Glomerular visceral epithelial cell (primary cell): ENCODE data around the gene VWA3A.
"Not testable (repeated sequence)": the region's sequence is repeated elsewhere in the genome, so short reads cannot be mapped to it uniquely, and the experiment has no call there.

Source experiments
- DNase-seq: peaks from one replicate; pipeline ENCODE4 v3.0.0-alpha.2; 2016; ENCODE audit errors: extremely low spot score

The VWA3A gene

GRCh38 chr16:22089910-22090309 is 2.4 kb upstream of the VWA3A start:
- DNase-seq, result no peak

DNA sequence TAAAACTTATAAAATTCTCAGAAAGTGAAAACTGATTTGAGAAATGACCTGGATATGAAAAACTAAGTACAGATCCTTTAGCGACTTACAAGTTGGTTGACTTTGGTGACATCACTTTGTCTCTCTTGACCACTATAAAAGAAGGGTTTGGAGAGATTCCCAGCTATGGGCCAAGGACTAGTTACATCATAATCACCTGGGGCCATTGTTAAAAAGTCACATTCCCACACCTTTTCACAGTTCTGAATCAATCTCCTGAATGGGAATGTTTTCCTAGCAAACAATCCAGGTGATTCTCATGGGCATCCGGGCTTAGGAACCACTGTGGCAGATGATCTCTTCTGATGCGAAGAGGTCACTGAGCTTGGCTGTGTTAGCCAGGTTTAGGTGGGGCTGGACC is 620 bp upstream of the VWA3A start:
- DNase-seq, result no peak

DNA sequence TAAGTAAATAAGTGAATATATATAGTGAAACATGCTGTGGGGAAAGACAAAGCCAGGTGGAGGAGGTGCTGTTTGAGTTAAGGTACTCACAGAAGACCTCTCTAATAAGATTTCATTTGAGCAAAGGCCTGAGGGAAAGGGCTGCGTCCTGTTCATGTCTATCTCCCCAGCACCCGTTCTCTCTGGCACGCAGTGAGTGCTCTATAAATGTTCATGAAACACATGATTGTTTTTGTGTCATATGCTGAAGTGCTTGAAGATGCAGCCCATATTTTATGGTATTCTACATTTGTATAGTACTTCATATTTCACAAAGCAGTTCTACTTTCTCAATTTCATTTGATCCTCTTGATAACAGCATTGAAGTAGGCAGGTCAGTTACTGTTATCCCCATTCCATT is 990 bp downstream of the VWA3A start:
- no peak for DNase-seq

DNA sequence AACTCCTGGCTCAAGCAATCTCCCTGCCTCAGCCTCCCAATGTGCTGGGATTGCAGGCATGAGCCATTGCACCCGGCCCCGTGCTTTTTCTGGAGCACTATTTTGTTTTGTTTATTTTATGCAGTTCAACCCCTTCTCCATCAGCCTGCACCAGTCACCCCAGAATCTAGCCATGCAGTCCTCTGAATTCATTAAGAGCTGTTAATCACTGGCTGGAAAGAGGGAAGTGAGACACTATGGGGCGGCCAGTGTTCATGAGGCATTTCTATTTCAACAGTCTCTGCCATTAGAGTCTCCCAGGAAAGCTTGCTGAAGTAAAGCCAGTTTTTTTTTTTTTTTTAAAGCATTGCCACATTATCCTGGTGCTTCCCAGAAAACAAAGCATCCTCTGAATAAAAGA is 1.7 kb downstream of the VWA3A start:
- no peak for DNase-seq

DNA sequence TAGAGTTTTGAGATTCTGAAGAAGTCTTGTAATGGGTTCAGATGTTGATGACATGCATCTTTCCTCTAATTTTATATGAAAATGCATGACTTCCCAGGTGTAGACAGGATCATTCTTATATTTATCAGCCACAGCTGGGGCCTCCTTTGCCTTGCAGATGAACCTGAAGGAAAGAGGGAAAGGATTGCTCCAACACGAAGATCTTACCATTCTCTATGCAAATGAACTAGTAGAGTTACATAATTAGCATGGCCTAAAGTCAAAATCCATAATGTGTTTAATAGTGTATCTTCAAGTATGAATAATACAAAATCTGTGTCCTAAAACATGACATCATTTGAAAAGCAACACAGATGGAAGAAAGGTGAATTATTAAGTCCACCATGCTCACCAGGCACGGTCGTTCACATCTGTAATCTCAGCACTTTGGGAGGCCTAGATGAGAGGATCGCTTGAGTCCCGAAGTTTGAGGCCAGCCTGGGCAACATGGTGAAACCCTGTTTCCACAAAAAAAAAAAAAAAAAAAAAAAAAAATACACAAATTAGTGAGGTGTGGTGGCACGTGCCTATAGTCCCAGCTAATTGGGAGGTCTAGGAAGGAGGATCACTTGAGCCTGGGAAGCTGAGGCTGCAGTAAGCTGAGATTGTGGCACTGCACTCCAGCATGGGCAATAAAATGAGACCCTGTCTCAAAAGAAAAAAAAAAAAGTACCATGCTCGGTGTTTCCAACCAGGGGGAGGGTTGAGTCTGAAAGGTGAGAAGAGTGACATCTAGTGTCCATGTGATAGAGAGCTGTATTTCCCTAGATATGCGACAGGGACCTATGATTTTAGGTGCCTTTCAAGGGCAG is 6.3 kb downstream of the VWA3A start:
- peak; percentile 40 for DNase-seq

GRCh38 chr16:22099256-22099975 is 7.1 kb downstream of the VWA3A start:
- DNase-seq, result no peak

DNA sequence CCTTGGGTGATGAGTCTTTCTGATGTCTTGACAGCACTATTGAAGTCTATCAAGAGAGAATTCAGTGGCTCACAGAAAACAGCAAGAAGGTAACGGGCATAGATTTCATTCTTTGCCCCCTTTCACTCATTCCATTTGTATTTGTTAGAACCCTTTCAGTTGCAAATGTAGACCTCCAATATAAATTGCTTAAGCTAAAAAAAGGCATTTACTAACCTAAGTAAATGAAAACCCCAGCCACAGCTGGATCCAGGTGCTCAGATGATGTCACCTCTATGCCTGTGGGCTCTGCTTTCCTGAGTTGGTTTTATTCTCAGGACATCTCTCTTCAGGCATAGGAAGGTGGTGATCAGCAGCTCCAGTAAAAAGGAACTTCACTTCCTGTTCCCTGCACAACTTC is 11.1 kb downstream of the VWA3A start:
- DNase-seq, result no peak

DNA sequence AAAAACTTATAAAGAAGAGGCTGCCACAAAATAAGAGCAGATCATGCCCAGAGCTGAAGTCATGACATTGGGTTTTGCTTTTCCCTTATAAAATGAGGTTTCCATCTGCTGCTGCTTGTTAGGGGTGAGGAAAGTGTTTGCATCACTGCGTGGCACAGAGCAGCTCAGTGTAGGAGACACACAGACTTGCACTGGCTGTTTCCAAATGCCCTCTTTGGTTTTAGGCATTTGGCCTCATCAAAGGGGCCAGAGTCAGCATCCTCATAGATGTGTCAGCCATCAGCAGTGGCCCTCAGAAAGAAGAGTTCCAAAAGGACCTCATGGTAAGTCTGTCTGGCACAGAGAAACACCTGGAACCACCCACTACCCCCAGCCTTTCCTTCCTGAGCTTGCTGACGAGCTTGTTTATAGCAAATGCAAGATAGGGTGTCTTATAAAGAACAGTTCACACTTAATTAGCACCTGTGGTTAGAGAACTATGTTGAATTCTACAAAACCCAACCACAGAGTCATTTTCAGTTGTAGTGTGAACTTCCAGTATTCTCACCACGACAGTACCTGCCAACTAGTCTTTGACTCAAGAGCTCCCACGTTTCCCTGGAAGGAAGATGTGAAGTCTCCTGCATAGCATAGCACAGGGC is 17.0 kb downstream of the VWA3A start:
- no peak for DNase-seq

DNA sequence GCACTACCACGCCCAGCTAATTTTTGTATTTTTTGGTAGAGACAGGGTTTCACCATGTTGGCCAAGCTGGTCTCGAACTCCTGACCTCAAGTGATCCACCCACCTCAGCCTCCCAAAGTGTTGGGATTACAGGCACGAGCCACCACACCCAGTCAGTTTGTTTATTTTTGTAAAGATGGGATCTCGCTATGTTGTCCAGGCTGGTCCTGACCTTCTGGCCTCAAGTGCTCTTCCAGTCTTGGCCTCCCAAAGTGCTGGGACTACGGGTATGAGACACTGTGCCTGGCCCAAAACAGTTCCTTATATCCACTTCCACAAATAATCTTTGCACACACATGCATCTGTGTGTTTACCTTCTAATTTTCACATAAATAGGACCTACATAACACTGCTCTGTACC is 19.3 kb downstream of the VWA3A start:
- DNase-seq, result not testable (repeated sequence)

GRCh38 chr16:22116095-22116700 is 23.9 kb downstream of the VWA3A start:
- no peak for DNase-seq

- DNase-seq, result no peak
Observed at GRCh38 chr16:22117609-22118008, 25.3 kb downstream of the VWA3A start.

DNA sequence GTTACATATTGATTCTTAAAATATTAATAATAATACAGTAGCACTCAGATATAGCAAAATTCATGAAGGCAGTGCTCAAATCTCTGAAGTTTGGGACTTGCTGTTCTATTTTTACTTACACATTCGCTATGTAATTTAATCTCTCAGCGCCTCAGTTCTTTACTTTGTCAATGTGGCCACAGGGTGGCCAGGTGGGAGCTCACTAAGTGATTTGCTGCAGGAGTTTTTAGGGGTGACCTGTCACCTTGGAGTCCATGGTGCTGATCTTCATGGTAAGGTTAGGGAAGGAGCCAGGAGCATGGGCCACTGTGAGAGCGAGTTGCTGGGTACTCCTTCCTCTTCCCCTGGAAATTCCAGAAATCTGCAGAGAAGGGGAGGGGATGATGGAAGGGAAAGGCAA is 28.1 kb downstream of the VWA3A start:
- DNase-seq, result no peak

DNA sequence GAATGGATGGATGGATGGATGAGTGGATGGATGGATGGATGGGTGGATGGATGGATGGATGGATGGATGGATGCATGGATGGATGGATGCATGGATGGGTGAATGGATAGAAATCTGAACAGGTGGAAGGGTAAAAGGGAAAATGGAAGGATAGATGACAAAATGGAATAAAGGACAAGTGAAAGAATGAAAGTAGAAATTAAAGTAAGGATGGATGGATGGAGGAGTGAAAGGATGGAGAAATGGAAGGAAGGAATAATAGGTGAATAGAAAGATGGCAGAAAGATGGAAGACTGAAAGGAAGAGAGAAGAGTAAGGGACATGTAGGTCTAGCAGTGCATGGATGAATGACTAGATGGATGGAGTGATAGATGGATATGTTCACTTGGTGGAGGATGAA is 29.9 kb downstream of the VWA3A start:
- DNase-seq, result no peak

DNA sequence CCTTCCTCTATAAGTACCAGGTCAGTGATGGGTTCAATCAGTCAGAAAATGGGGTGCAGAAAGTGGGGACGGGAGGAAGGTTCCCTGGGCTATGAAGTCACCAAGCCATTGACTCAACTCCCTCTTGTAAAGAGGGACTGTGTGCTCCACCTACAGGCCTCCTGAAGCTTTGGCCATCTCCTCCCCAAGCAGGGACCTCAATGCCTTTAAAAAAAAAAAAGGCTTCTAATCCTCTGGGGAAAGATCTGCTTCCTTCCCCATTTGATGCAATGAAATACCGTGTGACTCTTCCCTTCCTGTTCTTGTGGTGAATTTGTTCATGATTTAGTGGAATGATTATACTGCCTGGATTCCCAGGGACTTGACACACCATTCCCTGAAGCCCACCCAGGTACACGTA is 30.8 kb downstream of the VWA3A start:
- DNase-seq, result no peak

- no peak for DNase-seq
Observed at GRCh38 chr16:22123759-22124490, 31.6 kb downstream of the VWA3A start.

DNA sequence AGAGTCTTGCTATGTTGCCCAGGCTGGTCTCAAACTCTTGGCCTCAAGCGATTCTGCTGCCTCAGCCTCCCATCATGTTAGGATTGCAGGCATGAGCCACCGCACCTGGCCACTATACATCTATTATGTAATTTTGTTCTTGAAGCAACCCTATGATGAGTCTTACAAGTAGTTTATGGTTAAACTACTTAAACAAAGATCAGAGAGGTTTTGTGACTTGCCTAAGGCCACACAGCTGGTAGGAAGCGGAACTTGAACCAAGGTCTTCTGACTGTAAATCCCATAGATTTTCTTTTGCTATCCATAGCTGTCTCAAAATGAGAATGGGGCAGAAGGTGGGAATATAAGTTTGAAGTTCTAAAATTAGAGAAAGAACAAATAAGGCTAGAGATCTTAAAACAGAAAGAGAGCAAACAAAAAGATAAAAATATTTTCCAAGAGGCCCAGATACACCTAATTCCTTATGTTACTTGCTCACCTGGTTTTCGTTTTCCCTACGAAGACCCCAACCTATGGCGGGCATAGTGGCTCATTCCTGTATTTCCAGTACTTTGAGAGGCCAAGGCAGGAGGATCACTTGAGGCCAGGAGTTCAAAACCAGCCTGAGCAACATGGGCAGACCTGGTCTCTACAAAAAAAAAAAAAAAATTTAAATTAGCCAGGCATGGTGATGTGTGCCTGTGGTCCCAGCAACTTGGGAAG is 32.4 kb downstream of the VWA3A start:
- DNase-seq, result no peak

- no peak for DNase-seq
Observed at GRCh38 chr16:22126037-22126558, 33.8 kb downstream of the VWA3A start.

DNA sequence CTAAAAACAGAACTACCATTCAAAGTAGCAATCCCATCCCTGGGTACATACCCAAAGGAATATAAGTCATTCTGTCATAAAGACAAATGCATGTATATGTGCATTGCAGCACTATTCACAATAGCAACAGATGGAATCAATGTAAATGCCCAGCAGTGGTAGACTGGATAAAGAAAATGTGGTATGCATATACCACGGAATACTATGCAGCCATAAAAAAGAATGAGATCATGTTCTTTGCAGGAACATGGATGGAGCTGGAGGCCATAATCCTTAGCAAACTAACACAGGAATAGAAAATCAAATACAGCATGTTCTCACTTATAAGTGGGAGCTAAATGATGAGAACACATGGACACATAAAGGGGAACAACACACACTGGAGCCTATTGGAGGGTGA is 36.2 kb downstream of the VWA3A start:
- DNase-seq, result not testable (repeated sequence)

DNA sequence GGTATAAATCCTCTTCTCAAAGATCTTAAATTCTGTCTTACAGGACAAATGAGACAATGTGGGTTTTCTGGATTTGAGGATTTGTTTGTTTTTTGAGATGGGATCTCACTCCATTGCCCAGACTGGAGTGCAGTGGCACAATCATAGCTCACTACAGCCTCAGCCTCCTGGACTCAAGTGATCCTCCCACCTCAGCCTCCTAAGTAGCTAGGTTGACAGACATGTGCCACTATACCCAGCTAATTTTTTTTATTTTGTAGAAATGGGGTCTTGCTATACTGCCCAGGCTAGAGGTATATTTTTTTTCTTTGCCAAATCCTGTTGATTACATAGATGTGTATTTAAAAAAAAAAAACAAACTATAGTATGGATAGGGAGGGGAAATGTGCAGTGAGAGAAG is 38.2 kb downstream of the VWA3A start:
- no peak for DNase-seq

- DNase-seq, result no peak
Observed at GRCh38 chr16:22132801-22133200, 40.5 kb downstream of the VWA3A start.

GRCh38 chr16:22138482-22138881 is 46.1 kb downstream of the VWA3A start:
- no peak for DNase-seq
